Measurements from ENCODE around the gene MARF1.

DNA sequence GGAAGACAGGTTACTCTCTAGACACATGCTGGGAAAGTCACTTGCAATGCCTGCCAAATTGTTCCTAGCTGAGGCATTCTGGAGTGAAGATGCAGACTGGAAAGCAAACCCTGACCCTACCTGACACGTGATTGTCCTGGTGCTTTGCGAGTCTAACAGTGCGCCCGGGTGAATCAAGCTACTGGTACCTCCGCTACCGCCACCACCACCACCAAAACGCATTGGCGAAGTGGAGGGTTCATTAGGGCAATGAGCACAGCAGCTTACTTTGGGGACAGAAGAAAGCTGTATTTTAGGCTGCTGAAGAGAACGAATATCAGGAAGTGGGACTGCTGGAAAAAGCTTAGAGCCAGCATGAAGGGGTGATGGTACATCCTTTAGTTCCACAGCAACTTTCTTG is 7.0 kb downstream of the MARF1 start:
- TF ChIP-seq, protein P1, sequence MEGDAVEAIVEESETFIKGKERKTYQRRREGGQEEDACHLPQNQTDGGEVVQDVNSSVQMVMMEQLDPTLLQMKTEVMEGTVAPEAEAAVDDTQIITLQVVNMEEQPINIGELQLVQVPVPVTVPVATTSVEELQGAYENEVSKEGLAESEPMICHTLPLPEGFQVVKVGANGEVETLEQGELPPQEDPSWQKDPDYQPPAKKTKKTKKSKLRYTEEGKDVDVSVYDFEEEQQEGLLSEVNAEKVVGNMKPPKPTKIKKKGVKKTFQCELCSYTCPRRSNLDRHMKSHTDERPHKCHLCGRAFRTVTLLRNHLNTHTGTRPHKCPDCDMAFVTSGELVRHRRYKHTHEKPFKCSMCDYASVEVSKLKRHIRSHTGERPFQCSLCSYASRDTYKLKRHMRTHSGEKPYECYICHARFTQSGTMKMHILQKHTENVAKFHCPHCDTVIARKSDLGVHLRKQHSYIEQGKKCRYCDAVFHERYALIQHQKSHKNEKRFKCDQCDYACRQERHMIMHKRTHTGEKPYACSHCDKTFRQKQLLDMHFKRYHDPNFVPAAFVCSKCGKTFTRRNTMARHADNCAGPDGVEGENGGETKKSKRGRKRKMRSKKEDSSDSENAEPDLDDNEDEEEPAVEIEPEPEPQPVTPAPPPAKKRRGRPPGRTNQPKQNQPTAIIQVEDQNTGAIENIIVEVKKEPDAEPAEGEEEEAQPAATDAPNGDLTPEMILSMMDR (IDR thresholded peaks at IDR 0.05 in 2 of 3, conservative IDR thresholded peaks at IDR 0.05 in 1 of 3; ENCODE audit: borderline replicate concordance in 1 of 3, insufficient read depth in 1 of 3, low read depth in 2 of 3, low read length in 2 of 3), result no peak
- TF ChIP-seq FOSL1 (IDR thresholded peaks at IDR 0.05; ENCODE audit: low read depth) (no peak), RAD21 (IDR thresholded peaks at IDR 0.05; ENCODE audit: low read depth) (no peak), POLR2AphosphoS5 (IDR thresholded peaks at IDR 0.05; ENCODE audit: low read depth, low read length) (no peak), EGR1 (IDR thresholded peaks at IDR 0.05; ENCODE audit: low read depth) (no peak)
- TF ChIP-seq, protein P2, sequence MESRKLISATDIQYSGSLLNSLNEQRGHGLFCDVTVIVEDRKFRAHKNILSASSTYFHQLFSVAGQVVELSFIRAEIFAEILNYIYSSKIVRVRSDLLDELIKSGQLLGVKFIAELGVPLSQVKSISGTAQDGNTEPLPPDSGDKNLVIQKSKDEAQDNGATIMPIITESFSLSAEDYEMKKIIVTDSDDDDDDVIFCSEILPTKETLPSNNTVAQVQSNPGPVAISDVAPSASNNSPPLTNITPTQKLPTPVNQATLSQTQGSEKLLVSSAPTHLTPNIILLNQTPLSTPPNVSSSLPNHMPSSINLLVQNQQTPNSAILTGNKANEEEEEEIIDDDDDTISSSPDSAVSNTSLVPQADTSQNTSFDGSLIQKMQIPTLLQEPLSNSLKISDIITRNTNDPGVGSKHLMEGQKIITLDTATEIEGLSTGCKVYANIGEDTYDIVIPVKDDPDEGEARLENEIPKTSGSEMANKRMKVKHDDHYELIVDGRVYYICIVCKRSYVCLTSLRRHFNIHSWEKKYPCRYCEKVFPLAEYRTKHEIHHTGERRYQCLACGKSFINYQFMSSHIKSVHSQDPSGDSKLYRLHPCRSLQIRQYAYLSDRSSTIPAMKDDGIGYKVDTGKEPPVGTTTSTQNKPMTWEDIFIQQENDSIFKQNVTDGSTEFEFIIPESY (IDR thresholded peaks at IDR 0.05; ENCODE audit: extremely low read depth, insufficient replicate concordance, low read length), result no peak
- TF ChIP-seq, protein P3, sequence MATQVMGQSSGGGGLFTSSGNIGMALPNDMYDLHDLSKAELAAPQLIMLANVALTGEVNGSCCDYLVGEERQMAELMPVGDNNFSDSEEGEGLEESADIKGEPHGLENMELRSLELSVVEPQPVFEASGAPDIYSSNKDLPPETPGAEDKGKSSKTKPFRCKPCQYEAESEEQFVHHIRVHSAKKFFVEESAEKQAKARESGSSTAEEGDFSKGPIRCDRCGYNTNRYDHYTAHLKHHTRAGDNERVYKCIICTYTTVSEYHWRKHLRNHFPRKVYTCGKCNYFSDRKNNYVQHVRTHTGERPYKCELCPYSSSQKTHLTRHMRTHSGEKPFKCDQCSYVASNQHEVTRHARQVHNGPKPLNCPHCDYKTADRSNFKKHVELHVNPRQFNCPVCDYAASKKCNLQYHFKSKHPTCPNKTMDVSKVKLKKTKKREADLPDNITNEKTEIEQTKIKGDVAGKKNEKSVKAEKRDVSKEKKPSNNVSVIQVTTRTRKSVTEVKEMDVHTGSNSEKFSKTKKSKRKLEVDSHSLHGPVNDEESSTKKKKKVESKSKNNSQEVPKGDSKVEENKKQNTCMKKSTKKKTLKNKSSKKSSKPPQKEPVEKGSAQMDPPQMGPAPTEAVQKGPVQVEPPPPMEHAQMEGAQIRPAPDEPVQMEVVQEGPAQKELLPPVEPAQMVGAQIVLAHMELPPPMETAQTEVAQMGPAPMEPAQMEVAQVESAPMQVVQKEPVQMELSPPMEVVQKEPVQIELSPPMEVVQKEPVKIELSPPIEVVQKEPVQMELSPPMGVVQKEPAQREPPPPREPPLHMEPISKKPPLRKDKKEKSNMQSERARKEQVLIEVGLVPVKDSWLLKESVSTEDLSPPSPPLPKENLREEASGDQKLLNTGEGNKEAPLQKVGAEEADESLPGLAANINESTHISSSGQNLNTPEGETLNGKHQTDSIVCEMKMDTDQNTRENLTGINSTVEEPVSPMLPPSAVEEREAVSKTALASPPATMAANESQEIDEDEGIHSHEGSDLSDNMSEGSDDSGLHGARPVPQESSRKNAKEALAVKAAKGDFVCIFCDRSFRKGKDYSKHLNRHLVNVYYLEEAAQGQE (IDR thresholded peaks at IDR 0.05; ENCODE audit: low read depth), result no peak
- TF ChIP-seq, protein P4, sequence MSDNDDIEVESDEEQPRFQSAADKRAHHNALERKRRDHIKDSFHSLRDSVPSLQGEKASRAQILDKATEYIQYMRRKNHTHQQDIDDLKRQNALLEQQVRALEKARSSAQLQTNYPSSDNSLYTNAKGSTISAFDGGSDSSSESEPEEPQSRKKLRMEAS (IDR thresholded peaks at IDR 0.05), result no peak

Data from HCT116 (cell line).